Stomach smooth muscle (tissue), 2 donors: ENCODE measurements around the gene TMEM236.

Source experiments
- H3K27ac ChIP-seq: one replicate; pipeline ENCODE4 v1.7.0; 2013; ENCODE audit warnings: mild to moderate bottlenecking, low read length, inconsistent platforms
- H3K27me3 ChIP-seq, 2 donors: one replicate each; pipeline ENCODE4 v1.7.0; 2013; ENCODE audit warnings: low read length in 2 of 2; ENCODE audit not compliant: insufficient read depth in 2 of 2, control insufficient read depth in 1 of 2
- H3K36me3 ChIP-seq, 2 donors: one replicate each; pipeline ENCODE4 v1.7.0; 2013; ENCODE audit warnings: low read length in 2 of 2; ENCODE audit not compliant: control insufficient read depth in 2 of 2, insufficient read depth in 2 of 2
- H3K4me1 ChIP-seq: one replicate; pipeline ENCODE4 v1.7.0; 2013; ENCODE audit warnings: low read length; ENCODE audit not compliant: control insufficient read depth, insufficient read depth
- H3K4me3 ChIP-seq, 2 donors: one replicate each; pipeline ENCODE4 v1.7.0; 2013; ENCODE audit warnings: low read length in 2 of 2
- H3K9ac ChIP-seq, 2 donors: one replicate each; pipeline ENCODE4 v1.7.0; 2013; ENCODE audit warnings: low read length in 2 of 2, mild to moderate bottlenecking in 1 of 2
- H3K9me3 ChIP-seq, 2 donors: one replicate each; pipeline ENCODE4 v1.7.0; 2013; ENCODE audit warnings: low read length in 2 of 2; ENCODE audit not compliant: control insufficient read depth in 2 of 2
- donor health status: healthy.
- donor health status: Pancreatic carcinoma.

TMEM236 gene

GRCh38 chr10:17768496-17768895 lies 16.5 kb downstream of the TMEM236 start:
- H3K4me1 ChIP-seq: no peaks in the 10 kb centered on the region
- H3K27ac ChIP-seq: no peak overlapping the region
- no peak overlapping the region for H3K4me3 ChIP-seq
- no peaks in the 10 kb centered on the region for H3K9me3 ChIP-seq
- no peak overlapping the region for H3K9ac ChIP-seq
- no peaks in the 10 kb centered on the region for H3K36me3 ChIP-seq
- H3K27me3 ChIP-seq: no peaks in the 10 kb centered on the region

GRCh38 chr10:17768957-17769356 lies 17.0 kb downstream of the TMEM236 start:
- Histone ChIP-seq H3K4me1 (no peaks in the 10 kb centered on the region), H3K27ac (no peak overlapping the region), H3K4me3 (no peak overlapping the region), H3K36me3 (no peaks in the 10 kb centered on the region), H3K9ac (no peak overlapping the region), H3K27me3 (no peaks in the 10 kb centered on the region), H3K9me3 (no peaks in the 10 kb centered on the region)

DNA sequence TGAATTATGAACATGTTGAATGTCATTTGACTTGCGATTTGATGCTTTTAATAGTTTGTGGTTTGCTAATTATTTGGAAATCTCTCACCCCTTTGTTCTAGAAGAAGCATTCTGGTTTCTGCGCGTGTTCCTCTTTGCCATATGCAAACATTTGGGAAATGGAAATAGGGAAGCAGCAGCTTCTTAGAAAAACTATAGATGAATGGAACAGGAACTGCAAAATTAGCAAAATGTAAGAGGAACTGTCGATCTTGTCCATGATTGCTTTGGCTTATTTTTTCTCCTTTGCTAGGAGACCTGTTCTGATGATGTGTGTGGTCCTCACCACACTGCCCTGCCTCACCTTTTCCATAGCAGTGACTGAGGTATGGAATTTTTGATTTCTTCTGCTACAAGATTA lies 19.0 kb downstream of the TMEM236 start:
- H3K4me3 ChIP-seq: no peak overlapping the region
- no peak overlapping the region for H3K9ac ChIP-seq
- no peaks in the 10 kb centered on the region for H3K9me3 ChIP-seq
- no peaks in the 10 kb centered on the region for H3K27me3 ChIP-seq
- H3K27ac ChIP-seq: no peak overlapping the region
- no peaks in the 10 kb centered on the region for H3K4me1 ChIP-seq
- no peaks in the 10 kb centered on the region for H3K36me3 ChIP-seq

DNA sequence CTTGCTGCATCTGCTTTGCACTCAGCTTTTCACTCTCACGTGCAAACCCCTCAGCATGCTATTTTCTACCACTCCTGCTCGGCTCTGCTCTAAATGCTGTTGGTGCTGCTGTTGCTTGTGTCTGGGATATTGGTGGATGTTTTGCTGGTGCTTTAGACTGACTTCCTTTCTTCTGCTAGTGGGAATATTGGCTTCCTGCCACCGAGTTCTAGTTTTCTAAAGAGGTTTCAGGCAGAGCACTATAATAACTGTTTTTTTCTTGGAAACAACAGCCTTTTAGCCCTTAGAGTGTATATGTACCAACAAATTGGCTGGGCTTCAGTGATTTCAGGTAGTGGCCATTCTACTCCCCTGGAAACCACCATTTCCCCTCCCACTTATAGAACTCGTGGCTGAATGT lies 27.8 kb downstream of the TMEM236 start:
- Histone ChIP-seq H3K36me3 (no peaks in the 10 kb centered on the region), H3K27ac (no peak overlapping the region), H3K4me1 (no peaks in the 10 kb centered on the region), H3K27me3 (no peaks in the 10 kb centered on the region), H3K9me3 (no peaks in the 10 kb centered on the region), H3K9ac (no peak overlapping the region), H3K4me3 (no peak overlapping the region)

DNA sequence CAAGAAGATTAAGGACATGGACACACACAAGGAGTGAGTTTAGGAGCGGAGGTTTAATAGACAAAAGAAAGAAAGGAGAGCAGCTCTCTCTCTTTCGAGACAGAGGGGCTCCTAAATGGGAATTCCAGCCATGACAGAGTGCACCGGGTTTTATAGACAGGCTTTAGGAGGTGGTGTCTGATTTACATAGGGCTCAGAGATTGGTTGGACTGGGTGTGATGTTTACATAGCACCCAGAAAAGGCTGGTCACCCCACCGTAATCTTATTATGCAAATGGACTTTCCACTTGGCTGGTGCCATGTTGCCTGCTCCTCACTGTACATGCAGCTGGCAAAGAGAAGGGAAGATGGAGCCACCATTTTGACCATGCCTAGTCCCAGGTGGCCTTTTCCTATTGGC lies 28.7 kb downstream of the TMEM236 start:
- Histone ChIP-seq H3K27me3 (no peaks in the 10 kb centered on the region), H3K36me3 (no peaks in the 10 kb centered on the region), H3K9ac (no peak overlapping the region), H3K4me1 (no peaks in the 10 kb centered on the region), H3K4me3 (no peak overlapping the region), H3K9me3 (no peaks in the 10 kb centered on the region), H3K27ac (no peak overlapping the region)

DNA sequence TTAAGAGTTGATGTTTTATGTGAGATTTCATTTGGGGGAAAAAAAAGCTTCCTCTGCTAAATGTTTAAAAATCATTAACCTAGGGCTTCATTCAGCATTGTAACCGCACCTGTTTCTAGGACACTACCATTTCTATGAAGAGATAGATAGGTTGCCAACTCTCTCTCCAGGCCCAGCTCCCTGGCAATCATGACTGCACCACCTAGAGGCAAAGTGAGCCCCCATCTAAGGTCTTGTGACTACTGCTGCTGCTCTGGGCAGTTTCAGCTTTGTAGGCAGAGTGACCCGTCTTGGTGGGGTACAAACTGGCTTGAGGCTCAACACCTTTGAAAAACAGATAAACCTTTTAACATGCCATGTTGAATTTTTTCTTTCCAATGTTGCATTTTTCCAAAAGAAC lies 29.9 kb downstream of the TMEM236 start:
- Histone ChIP-seq H3K27me3 (no peaks in the 10 kb centered on the region), H3K36me3 (no peaks in the 10 kb centered on the region), H3K4me3 (no peak overlapping the region), H3K4me1 (no peaks in the 10 kb centered on the region), H3K9ac (no peak overlapping the region), H3K9me3 (no peaks in the 10 kb centered on the region), H3K27ac (no peak overlapping the region)

- H3K4me3 ChIP-seq: no peak overlapping the region
- H3K27ac ChIP-seq: no peak overlapping the region
- no peaks in the 10 kb centered on the region for H3K9me3 ChIP-seq
- no peaks in the 10 kb centered on the region for H3K27me3 ChIP-seq
- H3K4me1 ChIP-seq: no peaks in the 10 kb centered on the region
- no peak overlapping the region for H3K9ac ChIP-seq
- no peaks in the 10 kb centered on the region for H3K36me3 ChIP-seq
Measured at GRCh38 chr10:17782921-17783665, 31.1 kb downstream of the TMEM236 start.

DNA sequence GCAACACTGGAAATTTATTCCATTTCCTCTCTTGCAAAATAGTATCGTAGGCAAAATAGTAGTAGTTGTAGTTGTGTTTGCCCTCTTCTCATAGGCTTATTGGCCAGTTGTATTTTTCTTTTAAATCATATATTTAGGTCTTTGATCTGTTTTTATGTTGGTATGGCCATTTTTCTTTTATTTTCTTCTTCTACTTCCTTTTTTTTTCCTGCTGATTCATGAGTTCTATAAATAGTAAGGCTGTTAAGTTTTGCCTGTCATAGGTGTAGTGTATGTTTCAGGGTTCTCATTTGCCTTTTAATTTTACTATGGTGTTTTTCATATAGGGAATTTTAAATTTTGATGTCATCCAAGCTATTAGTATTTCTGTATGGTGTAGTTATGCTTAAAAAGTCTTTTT lies 31.8 kb downstream of the TMEM236 start:
- no peaks in the 10 kb centered on the region for H3K27me3 ChIP-seq
- no peaks in the 10 kb centered on the region for H3K36me3 ChIP-seq
- H3K27ac ChIP-seq: no peak overlapping the region
- H3K9me3 ChIP-seq: no peaks in the 10 kb centered on the region
- H3K4me1 ChIP-seq: no peaks in the 10 kb centered on the region
- no peak overlapping the region for H3K9ac ChIP-seq
- no peak overlapping the region for H3K4me3 ChIP-seq

DNA sequence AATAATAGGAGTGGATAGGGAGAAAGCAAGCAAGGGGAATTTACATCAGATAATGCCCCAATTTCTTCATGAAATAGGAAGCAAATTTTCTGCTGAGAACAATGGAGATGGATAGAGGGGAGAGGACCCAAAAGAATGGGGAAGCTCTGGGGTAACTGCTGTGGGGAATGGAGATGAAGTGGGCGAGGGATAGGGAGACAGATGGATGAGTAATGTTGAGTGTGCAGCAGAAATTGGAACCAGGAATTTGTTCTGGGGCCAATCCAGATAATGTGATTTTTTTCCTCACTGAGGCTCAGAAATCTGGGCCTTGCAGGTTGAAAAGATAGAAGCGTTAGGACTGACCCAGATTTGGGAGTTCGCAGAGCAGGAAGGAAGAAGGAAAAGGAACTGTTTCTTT lies 32.7 kb downstream of the TMEM236 start:
- Histone ChIP-seq H3K4me1 (no peaks in the 10 kb centered on the region), H3K27ac (no peak overlapping the region), H3K9ac (no peak overlapping the region), H3K9me3 (no peaks in the 10 kb centered on the region), H3K36me3 (no peaks in the 10 kb centered on the region), H3K4me3 (no peak overlapping the region), H3K27me3 (no peaks in the 10 kb centered on the region)

DNA sequence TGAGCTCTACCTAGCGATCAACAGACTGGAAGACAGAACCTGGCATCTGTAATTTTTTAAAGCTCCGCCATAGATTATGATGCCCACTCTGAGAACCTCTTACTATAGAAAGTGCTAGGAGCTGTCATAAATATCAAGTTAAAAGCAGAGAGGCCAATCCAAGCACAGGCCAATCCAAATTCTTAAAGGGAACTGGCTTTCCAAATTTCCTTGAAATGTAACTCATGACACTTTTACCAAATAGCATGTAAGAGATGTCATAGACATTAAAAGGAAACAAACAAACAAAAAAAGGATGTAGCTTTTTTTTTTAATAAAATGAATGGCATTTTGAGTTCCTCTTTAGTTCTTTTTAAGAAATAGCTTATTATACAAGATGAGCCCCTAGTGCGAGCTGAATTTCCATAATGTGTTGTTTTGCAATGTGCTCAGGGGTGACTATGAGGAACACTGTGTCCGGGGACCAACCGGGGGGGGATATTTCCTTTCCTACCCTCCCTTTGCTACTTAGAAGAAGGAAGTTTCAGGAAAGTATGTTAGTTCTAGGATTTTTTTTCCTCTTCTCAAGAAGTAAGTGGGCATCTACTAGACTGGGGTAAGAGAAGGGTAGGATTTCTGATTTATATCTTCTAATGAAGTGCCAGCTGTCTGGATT lies 33.4 kb downstream of the TMEM236 start:
- Histone ChIP-seq H3K9me3 (no peaks in the 10 kb centered on the region), H3K9ac (no peak overlapping the region), H3K36me3 (no peaks in the 10 kb centered on the region), H3K27ac (no peak overlapping the region), H3K4me1 (no peaks in the 10 kb centered on the region), H3K27me3 (no peaks in the 10 kb centered on the region), H3K4me3 (no peak overlapping the region)
